CD4-positive, alpha-beta T cell treated with Interleukin-4 for 1 hour (primary cell): ENCODE data around the gene PTPRD.
A peak's percentile ranks its signal among the peaks of the same experiment; 100 is the strongest.
"Not testable (repeated sequence)": the region's sequence is repeated elsewhere in the genome, so short reads cannot be mapped to it uniquely, and the experiment has no call there.

Experiments used
- DNase-seq, 2 donors: peaks; one replicate each; pipeline ENCODE4 v3.0.0-alpha.2; 2020 to 2022

The PTPRD gene

DNA sequence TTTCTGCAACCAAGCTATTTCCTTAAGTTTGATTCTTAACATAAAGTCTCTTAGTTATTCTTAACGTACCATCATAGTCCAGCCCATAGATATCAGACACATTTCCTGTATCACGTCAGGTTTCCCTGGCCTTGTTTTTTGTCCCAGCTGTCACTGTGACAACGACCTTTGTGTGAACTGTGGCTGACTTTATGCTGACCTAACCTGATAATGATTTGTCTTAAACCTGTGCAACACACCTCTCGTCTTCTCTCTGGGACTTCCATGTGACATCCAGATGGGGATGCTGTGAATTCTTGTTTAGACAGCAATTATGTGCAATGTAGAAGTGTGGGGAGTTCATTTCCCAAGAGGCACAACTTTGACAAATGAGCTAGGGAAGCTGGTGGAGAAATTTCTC lies 662.8 kb downstream of the PTPRD start:
- DNase-seq: no peak

DNA sequence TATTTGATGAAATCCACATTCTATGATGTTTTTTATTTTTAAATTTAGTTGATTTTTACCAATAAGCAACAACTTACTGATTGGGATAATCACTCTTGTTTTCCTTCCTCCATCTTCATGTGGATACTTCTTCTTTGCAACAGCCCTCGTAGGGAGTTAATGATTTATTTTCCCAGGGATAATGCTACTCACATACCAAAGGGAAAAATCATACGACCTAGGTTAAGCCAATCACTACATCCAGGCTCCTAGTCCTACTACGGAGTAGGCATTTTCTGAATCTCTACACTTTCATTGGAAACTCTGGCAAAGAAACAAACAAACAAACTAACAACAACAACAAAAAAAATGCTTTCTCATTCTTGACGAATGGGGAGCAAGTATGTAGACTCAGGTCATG lies 663.4 kb downstream of the PTPRD start:
- no peak for DNase-seq

DNA sequence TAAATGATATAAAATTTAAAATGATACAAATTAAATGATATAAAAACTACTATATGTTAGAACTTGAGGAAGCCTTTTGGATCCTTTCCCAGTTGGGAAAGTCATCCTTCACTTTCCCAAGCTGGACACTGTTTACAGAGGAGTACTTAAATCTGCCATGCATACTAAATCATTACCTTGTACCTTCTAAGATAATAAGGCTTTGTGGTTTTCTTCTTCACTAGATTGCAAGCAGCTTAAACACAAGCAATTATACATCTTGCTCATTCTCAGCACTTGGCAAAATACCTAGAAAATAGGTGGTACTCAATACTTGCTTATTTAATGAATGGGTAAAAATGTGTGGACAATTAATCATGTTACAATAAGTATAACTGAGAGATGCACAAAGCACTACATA lies 666.8 kb downstream of the PTPRD start:
- DNase-seq: no peak

DNA sequence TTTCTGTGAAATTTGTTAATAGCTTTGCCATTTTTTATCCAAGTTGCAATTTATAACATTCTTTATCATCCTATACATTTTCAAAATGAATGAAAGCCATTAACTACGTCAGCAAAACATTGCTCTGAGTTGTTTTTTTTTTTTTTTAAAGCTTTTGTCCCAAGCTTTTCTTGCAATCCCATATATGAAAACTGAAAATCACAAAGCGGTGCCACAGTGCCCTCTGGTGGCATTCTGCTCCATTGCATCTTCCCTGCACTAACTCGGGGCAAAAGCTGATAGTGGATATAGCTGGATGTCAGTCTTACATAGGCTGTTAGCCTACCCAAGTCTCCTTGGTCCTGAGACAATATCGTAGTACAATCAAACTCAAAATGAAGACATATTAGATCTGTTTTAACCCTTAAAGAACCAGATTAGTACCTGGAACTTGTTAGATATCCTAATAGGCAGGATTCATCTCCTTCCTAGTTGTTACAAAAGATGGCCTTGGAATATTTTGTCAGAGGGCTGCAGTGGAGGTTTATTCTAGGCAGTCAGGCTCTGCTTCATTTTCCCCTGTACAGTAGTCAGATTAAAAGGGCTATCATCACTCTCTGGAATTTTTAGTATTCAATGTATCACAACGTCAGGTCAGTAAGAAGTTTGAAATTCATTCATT lies 669.9 kb downstream of the PTPRD start:
- peak; percentile 26 to 27 for DNase-seq

DNA sequence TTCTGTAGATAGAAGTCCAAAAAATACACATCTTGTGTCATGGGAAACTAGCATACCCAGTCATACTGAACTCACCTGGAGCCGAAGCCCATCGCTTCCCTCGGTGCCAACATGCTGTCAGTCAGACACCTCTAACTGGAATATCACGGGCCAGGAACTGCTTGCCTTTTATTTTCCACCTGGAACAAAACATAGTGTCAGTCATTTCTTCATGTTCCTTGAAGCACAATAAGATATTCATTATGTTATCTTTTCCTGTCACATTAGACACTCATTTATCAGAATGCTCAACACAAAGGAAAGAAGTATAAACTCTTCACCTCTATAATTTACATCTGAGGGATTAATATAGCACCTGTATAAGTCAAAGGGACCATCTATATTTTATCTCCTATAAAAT lies 674.4 kb downstream of the PTPRD start:
- DNase-seq: no peak

DNA sequence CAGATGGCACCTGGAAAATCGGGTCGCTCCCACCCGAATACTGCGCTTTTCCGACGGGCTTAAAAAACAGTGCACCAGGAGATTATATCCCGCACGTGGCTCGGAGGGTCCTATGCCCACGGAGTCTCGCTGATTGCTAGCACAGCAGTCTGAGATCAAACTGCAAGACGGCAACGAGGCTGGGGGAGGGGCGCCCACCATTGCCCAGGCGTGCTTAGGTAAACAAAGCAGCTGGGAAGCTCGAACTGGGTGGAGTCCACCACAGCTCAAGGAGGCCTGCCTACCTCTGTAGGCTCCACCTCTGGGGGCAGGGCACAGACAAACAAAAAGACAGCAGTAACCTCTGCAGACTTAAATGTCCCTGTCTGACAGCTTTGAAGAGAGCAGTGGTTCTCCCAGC lies 681.3 kb downstream of the PTPRD start:
- DNase-seq: not testable (repeated sequence)

DNA sequence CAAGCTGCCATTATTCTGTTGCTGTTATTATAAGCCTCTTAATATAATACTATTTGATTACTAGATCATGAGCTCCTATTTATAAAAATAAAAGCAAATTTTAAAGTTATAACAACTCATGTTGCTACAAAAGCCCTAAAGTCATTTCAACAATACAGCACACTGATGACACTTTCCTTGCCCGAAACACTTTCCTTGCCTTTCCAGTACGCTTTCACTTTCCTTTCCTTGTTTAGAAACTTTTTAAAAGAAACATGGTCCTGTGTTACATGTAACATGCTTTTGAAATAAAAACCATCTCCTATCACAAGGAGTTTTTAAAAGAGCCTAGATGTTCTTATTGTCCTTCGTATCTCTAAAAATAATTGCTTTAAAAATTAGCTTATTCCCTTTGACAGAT lies 688.4 kb downstream of the PTPRD start:
- no peak for DNase-seq

DNA sequence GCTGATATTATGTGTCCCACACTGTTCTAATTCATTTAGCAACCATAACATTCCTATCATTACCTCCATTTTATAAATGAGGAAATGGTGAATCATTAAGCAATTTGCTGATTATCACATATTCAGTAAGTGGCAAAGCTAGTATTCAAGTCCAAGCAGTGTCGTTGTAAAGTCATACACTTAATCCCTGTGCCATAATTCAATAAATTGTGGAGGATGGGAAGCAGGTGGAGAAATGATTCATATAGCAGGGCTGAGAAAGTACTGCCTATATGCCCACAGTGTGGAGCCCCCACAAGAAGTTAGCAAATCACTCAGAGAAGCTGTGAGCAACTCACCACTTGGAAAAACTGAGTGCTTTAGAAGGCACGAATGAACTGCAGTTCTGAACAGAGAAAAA lies 691.0 kb downstream of the PTPRD start:
- DNase-seq: no peak

DNA sequence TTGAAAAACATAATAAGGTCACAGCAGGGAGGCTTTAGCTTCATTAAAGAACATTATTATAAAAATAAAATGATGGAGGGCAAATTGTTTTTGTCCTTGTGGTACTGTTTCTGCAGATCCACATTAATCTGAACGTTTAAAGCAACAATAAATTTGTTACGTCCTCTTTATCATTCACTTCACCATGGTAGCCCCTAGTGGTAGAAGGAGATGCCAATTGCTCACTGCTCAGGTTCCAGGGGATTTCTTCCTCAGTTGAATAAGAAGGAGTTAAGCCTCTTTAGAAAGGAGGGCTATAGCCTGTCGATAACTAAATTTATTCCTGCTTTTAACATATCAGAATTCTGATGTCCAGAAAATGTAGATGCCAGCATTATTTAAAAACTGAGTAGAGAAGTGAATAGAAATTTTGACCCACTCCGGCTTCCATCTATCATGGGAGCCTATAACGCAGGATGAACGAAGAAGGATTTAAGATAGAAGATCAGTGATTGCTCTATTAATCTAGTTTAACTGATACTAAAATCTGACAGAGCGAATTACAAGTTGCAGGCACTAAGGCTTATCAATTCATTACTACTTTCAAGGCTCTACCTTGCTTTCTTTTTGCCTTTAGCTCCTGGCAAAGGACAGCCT lies 692.3 kb downstream of the PTPRD start:
- no peak for DNase-seq

DNA sequence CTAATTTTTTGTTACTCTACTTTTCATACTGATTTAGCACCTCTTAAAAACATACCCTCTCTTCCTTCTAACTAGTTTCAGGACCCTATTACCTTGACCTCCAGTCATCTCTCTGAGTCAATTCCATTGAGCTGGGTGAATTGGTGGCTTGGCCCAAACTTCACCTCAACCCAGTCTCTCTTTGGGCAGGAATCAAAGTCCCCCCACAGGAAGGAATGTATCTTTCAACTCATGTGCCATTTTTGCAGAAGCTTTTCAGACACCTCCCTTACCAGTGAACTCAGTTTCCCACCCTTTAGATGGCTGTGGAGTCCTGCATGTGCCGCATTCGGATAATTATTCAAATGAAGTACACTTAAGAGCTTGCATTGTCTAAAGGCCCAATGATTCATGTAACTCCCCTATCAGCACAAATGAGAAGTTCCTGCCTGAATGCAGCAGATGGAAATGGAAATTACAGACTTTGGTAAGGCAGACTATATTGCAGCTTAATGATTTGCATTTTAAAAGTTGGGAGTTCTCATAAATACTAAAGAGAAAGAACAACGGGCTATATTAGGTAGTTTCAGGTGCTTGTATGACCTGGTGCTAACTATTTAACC lies 693.5 kb downstream of the PTPRD start:
- no peak for DNase-seq

DNA sequence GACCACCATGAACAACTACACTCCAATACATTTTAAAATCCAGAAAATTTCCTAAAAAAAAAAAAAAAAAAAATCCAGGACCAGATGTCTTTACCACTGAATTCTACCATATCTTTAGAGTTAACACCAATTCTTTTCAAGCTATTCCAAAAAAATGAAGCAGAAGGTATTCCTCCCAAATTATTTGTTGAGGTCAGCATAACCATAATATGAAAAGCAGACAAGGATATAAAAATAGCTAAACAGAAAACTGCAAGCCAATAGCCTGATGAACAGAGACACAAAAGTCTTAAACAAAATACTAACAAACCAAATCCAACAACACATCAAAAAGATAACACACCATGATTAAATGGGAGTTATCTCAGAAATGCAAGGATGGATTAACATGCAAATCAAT lies 695.4 kb downstream of the PTPRD start:
- no peak for DNase-seq

DNA sequence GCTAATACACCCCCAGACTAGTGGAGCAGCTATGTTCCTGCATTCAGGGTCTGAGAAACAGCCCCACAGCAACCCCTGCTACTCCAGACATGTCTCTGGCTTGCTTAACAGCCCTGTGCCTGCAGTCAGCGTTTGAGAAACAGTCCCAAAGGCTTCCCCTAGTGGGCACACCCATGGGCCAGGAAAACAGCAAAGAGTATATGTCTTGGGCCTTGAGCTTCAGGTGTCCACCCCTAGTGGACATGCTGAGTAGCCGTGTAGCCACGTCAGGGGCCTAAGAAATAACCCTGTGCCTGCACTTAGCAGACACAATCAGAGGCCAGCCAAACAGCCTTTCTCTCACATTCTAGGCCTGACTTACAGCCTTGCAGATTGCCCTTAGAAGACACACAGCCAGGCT lies 698.6 kb downstream of the PTPRD start:
- no peak for DNase-seq

DNA sequence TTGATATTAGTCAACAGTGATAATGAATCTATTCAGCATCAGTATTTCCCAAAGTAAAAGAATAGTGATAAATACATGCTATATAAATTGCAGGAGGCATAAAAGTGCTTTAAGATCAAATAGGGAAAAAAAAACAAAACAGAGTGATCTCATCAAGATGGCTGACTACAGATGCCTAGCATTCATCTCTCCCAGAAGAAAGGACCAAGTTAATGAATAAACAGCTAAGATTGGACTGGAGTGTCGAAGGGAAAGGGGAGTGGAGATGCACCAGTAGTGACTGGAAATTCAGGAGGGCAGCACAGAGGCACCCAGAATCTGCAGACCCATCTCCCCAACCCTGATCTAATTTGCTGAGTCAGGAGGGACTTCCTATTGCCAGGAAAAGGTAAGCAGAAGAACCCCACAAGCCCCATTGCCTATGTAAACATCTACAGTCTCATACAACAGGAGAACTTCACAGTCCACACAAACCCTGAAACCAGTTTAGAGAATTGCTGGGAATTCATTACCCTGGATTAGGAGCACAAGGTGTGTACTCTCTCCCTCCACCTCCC lies 699.4 kb downstream of the PTPRD start:
- DNase-seq: no peak

DNA sequence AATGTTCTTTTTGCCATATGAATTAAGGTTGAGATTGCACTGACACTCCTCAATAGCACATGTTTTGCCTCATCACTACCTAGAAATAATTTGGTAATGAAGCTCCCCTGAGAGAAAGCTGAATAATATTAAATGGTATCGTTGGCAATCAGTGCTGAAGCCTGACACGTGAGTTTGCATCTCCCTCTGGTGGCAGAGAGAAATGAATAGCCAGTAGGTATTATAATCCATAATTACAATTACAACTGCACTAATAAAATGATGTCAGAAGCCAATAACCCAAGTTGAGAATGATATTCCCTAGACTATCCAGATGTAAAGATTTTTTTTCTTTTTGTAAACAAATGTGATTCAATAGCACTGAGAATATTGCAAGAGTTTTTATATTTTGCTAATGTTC lies 700.3 kb downstream of the PTPRD start:
- DNase-seq: no peak

DNA sequence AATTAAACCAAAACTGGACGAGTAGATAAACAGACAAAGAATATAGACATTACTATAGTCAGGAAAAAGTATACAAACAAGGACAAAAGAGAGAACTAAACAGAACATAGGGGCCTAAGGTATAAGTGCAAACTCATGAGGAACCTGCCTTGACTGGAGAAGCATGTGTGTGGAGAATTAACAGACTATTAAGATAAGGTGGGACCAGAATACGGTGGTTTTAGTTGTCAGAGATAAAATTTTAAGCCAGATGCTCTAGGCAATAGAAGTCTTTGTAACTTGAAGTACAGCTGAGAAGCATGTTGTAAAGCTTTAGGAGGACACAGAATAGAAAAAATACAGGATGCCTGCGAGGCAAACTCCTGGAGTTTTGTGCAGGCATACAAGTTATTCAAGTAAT lies 707.1 kb downstream of the PTPRD start:
- no peak for DNase-seq

DNA sequence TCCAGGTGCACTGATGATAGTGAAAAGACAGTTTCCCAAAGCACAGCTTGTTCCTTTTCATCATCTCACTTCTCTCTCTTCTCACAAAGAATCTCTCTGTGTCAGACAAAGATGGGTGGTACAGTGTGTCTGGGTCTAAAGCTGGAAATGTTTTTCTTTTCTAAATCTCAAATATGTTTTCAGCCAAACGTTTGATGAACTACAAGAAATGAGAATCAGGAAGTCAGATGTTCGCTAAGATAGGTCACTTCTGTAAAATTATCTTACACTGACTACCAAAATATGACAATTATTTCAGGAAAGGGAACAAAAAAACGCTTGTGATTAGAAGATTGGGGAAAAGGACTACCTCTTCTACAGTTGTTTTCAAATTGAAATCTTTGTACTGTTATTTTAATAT lies 708.8 kb downstream of the PTPRD start:
- DNase-seq: no peak

DNA sequence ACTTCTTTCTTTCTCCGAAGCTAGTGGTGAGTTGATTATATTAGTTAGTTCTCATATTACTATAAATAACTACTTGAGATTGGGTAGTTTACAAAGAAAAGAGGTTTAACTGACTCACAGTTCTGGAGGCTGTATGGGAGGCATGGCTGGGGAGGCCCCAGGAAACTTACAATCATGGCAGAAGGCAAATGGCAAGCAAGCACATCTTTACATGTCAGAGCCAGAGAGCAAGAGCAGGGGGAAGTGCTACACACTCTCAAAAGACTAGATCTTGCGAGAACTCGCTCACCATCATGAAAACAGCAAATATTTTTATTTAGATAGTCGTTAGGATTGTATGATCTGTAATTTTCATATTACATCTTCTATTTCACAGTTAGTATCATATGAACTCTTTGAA lies 711.2 kb downstream of the PTPRD start:
- no peak for DNase-seq

DNA sequence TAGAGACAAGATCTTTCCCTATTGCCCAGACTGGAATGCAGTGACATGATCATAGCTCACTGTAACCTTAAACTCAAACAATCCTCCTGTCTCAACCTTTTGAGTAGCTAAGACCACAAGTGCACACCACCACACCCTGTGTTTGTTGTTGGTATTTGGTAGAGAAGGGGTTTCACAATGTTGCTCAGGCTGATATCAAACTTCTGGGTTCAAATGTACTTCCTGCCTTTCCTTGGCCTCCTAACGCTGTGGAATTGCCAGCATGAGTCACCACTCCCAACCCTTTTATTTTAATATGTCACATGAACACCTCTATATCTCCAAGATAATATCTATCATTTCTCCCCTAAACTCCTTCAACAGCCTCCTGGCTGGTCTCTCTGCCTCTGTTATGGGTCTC lies 719.0 kb downstream of the PTPRD start:
- DNase-seq: no peak

DNA sequence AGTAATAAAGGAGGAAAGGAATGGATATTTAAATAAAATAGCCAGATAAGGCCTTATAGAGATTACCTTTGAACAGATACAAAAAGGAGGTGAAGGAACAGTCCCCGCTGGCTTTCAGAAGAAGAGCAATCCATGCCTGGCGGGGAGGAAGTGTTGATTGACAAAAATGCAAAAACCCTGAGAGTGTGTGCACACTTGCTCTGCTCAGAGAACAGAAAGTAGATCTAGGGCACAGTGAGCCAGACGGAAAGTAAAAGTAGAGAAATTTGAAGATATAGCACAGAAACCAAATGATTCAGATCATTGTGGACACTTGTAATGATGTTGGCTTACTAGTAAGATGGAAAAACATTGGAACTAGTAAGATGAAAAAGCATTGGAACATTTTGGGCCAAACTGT lies 720.6 kb downstream of the PTPRD start:
- no peak for DNase-seq

DNA sequence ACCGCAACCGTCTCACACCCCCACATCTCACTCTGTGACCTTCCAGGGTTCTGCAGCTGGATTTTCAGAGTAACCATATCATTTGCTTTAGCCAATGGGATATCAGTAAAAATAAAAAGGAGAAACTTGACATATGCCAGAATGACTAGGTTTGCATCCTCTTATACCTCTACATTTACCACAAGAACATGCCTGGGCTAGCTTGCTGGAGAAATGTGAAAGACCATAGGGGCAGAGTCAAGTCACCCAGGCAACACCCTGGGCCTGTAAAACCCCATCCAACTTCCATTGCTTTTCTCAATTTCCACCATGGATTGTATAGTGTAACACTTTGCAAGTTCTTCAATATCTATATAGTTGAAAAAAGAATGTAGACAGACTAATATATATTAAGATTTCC lies 731.1 kb downstream of the PTPRD start:
- no peak for DNase-seq

DNA sequence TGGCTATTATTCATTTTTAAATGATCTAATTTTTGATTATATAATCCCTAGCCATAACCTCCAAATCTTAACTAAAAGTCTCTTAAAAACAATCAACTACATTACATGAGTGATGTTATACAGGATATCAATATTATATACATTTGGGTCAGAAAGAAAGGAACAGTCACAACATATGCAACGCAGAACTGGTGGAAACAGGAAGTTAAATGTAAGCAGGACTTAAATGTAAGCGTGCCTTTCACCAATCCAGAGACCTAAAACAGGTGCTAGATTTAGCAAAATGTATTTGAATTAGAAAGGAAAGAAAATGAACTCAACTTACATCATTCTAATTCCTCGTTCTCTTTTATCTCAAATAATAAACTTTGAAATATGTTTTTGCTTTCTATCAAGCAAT lies 738.5 kb downstream of the PTPRD start:
- DNase-seq: no peak

DNA sequence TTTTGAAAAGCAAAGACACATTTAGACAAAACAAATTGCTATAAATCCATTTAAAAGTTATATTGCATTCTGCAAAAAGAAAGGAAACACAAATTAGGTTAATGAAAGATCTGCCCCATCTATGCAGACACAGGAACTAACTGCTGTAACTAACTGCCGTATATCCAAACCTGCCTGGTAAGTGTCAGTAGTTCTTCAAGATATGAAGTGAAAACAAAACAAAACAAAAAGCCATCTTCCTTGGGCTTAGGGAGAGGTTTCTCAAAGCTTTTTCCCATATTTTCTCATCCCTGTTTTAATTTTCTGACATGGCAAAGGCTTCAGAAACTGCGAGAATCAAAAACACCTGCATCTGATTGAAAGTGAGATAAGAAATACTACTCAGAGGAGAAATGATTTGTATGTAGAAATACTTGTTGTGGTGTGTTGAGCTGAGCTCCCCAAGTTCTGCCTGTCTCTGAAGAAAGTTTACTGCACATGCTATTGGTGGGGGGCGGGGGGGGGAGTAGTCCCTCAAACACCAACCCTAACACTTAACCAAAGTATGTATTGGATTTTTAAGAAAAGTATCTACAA lies 750.5 kb downstream of the PTPRD start:
- DNase-seq: no peak

DNA sequence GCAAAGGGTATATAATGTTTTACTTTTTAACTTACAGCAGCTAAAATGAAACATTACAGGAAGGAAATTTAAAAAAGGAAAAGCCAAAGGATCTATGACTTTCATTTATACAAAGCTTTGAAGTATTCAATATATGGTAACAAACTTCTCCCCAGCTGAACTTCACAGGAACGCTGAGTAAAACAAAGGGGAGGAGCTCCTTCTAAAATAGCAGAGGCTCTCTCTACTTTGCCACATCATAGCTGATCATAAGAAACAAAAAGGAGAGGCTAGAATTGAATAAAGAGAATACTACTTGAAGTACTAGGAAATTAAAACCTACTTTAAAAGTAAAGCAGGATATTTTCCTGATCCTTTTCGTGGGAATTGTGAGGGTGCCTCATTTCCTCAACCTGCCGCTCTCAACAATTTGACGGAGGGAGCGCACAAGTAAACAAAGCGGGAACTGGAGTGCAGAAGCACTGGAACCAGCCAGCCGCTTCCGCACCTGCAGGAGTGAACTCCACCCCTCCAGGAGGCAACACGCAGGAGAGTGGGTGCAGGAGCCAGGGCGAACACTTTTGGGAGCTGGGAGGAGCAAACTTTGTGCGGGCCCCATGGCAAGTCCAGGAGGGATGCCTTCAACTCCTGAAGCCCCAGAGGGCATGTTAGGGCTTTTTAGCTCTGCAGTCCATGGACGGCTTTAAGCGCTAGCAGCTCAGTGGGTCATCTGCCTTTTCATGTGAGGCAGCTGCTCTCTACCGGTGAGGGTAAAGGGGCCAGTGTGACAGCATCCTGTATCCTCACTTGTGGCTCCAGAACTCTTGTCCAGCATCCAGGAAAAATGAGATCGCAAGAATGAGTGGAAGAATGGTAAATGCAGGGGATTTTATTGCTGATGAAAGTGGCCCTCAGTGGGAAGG lies 757.4 kb downstream of the PTPRD start:
- no peak for DNase-seq
